ENCODE results near the gene CPE.

- no peak for TF ChIP-seq CTCF (conservative IDR thresholded peaks at IDR 0.05 in 1 of 2, IDR thresholded peaks at IDR 0.05 in 1 of 2; ENCODE audit: extremely low read depth in 1 of 2, insufficient read depth in 1 of 2, low read depth in 1 of 2, low read length in 2 of 2)
- no peak for TF ChIP-seq EZH2 (IDR thresholded peaks at IDR 0.05; ENCODE audit: borderline replicate concordance, low read length)
Measured at GRCh38 chr4:165385126-165385525, 6.3 kb downstream of the CPE start.
